DOHH2 (cell line): ENCODE data around the gene MARCHF3.

Experiments used
- EZH2phosphoT487 ChIP-seq: fragments of 200-600 bp; sonication (generic); IDR thresholded peaks from 2 replicates; pipeline ENCODE4 v1.6.1; 2017; ENCODE audit warnings: borderline replicate concordance, mild to moderate bottlenecking, antibody characterized with exemption, low read length, moderate library complexity, mixed read lengths
- TF ChIP-seq, protein P1 (sequence below): fragments of 200-600 bp; sonication (generic); IDR thresholded peaks from one replicate; pipeline ENCODE4 v1.5.1; 2014; ENCODE audit warnings: antibody characterized with exemption, mild to moderate bottlenecking, low read depth, low read length; ENCODE audit not compliant: poor library complexity, severe bottlenecking

DNA sequence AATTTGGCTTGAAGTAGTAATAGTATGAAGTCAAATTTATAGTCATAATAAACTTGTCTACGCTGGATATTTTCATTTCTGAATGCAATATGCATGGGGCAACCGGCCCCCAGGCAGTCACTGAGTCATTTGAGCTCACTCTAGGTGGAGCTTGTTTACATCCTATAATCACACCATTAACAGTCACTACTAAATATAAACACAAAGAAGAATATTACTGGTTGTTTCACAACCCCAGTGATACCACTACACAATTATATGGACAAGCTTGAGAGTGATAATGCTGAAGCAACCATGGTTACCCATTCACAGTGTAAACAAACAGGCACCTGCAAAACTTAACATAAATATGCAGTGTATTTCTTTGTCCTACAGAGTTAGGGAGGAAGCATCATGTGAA is 68.7 kb downstream of the MARCHF3 start:
- TF ChIP-seq, protein P1, sequence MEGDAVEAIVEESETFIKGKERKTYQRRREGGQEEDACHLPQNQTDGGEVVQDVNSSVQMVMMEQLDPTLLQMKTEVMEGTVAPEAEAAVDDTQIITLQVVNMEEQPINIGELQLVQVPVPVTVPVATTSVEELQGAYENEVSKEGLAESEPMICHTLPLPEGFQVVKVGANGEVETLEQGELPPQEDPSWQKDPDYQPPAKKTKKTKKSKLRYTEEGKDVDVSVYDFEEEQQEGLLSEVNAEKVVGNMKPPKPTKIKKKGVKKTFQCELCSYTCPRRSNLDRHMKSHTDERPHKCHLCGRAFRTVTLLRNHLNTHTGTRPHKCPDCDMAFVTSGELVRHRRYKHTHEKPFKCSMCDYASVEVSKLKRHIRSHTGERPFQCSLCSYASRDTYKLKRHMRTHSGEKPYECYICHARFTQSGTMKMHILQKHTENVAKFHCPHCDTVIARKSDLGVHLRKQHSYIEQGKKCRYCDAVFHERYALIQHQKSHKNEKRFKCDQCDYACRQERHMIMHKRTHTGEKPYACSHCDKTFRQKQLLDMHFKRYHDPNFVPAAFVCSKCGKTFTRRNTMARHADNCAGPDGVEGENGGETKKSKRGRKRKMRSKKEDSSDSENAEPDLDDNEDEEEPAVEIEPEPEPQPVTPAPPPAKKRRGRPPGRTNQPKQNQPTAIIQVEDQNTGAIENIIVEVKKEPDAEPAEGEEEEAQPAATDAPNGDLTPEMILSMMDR = no peak
- no peak for TF ChIP-seq EZH2phosphoT487
